ENCODE measurements around the gene CEP70.
"Not testable (repeated sequence)": the region's sequence is repeated elsewhere in the genome, so short reads cannot be mapped to it uniquely, and the experiment has no call there.

Gene CEP70

DNA sequence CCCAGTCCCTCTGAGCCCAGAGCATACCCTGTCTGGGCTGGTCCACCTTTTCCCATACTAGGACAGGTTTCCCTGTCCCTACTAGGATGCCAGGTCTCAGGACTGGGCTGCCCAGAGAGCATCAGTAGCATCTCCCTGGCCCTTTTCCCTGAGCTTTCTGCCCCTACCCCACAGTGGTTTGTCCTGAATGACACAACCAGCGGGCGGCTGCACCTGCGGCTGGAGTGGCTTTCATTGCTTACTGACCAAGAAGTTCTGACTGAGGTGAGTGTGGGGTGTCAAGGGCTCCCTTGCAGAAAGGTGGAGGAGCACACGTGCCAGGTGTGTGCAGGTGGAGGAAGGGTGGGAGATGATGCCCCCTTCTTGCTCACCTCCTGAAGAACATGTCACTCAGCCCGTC, 126.1 kb downstream of the CEP70 start:
- DNase-seq = no peak

DNA sequence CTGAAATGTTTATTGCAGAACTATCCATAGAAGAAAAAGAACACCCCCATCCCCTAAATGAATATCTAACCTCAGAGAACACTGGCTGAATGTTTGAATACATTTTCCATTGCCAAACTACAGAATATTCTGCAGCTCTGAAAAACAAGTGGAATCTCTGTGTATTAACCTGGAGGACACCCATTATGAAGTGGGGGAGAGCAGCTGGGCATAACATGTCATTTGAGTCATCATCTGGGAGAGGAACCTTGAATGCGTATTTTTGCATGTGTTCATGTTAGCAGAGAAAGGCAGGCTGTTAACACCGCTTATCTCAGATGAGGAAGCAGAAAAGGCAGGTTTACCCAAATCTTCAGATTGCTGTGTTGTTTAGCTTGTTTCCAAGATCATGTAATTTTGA, 128.1 kb downstream of the CEP70 start:
- no peak for DNase-seq

- no peak for DNase-seq
These were observed 128.6 kb downstream of the CEP70 start for GRCh38 chr3:138465451-138465850.

DNA sequence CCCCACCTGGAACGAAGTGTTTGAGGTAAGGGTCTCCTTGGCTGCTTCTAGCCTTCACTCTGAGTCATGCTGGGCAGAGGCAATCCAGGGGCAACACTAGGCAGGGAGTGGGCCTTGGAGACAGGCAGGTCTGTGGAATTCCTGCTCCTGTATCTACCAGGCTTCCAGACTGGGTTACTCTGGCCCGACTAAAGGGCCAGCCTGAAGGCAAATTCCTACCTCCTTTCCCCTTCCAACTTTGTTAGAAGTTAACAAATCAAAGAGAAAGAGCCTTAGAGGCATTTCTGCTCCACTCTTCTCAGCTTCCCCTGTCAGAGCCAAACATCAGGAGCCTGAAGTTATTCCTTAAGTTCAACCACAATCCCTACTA, 129.6 kb downstream of the CEP70 start:
- DNase-seq = no peak

GRCh38 chr3:138463724-138464490, 130.2 kb downstream of the CEP70 start:
- DNase-seq = no peak

- no peak for DNase-seq
These were observed 132.2 kb downstream of the CEP70 start for GRCh38 chr3:138461896-138462295.

DNA sequence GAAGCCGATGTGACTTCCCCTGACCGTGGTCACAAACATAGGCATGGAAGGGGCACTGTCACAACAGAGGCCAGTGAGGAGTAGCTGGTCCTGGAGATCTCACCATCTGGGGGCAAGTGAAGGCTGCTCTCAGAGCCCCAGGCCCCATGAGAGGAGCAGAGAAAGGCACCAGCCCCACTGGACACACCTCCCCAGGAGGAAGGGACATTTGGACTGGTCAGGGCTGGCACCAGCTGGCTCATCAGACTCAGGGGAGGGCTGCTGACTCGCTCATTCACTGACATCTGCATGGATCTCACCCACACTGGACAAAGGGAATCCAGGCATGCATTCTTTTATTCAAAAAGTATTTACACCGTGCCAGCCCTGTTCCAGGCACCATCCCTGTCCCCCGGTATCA, 132.8 kb downstream of the CEP70 start:
- DNase-seq = no peak

DNA sequence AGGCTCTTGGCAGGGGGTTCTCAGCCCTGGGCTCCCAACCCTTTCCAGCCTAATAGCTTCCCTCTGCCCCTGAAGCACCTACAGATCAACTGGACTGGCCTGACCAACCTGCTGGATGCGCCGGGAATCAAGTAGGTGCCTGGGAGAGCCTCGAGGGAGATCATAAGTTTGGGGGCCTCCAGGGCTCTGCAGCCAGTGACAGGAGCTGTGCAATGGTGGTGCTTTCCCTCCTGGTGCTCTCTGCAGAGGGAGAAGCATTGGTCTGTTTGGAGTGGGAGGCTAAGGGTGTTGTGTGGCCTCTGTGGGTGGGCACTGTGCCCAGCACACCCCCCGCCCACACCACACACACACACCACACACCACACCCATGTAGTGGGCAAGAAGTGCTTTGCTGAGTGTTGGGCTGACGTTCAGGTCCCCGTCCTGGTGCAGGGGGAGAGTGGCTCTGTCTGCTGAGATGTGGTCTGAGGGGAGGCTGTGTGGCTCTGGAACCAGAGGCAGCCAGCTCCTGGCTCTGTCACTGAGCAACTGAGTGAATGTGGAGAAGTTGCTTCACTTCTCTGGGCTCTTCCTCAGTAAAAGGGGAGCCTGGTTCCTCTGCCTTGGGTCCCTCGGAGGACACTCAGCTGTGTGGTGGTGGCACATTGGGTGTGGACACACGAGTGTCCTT, 133.4 kb downstream of the CEP70 start:
- no peak for DNase-seq

GRCh38 chr3:138459619-138460535, 134.2 kb downstream of the CEP70 start:
- DNase-seq = no peak

DNA sequence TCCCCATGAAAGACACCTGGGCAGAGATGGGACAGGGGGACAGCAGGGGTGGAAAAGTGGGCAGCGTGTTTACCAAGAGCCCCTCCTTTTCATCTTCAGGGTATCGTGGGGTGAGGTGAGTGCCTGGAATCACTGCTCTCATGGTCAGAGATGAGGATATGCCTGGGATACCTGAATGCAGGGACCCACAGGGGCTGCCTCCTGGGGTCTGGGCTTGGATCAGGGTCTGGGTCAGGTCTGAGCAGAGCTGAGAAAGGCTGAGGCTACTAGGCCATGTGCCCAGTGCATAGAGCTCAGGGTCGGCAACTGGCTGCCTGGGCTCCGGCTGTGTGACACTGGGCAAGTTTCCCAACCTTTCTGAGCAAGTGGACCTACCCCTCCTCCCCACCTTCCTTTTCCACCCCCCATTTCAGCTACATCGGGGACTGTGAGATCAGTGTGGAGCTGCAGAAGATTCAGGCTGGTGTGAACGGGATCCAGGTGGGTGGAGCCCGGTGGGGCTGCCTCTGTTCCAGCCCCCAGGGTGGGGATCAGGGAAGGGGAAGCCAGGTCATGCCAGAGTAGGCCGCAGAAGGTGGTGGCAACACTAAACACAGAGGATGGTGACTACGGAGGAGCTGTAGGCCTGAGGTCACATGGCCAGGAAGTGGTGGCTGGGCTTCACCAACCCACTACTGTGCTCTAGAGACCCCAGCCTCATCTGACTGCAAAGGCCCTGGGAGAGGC, 135.1 kb downstream of the CEP70 start:
- DNase-seq = no peak

DNA sequence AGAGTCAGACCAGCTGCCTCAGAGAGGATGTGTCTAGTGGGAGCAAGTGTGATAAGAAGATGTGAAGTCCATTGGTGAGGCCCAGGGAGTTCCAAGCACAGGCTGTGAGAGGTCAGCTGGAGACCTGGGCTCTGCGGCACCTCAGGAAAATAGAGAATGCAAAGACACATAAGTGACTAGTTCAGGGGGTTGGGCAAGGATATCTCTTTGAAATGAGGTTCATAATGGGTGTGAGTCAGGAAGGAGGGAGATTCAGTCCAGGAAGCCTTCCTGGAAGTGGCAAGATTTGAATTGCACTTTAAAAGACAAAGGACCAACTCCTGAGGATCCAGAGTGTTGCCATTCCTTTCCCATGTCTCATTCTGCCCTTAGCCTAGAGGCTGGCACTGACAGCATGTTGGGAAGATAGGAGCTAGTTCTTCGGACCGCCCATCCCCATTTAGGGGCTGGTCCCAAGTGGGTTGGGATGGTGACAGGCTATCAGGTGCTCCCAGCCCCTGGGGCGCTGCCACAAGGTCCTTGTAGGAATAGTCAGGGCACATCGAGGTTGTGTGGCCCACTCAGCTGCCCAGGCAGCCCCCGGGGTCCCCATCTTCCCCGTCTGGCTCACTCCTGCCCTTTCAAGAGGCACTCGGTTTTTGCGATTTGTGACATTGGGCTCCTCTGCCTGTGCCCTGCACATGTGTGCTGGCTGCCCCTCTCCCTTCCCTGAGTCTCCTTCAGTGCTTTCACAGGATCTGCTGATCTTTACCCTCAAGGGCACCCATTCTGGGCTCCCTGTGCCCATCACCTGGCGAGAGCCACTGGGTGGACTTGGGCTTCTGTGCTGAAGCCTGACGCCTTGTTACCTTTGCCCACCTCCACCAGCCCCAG, 136.0 kb downstream of the CEP70 start:
- DNase-seq = no peak

- no peak for DNase-seq
These were observed 136.8 kb downstream of the CEP70 start for GRCh38 chr3:138456961-138457862.

DNA sequence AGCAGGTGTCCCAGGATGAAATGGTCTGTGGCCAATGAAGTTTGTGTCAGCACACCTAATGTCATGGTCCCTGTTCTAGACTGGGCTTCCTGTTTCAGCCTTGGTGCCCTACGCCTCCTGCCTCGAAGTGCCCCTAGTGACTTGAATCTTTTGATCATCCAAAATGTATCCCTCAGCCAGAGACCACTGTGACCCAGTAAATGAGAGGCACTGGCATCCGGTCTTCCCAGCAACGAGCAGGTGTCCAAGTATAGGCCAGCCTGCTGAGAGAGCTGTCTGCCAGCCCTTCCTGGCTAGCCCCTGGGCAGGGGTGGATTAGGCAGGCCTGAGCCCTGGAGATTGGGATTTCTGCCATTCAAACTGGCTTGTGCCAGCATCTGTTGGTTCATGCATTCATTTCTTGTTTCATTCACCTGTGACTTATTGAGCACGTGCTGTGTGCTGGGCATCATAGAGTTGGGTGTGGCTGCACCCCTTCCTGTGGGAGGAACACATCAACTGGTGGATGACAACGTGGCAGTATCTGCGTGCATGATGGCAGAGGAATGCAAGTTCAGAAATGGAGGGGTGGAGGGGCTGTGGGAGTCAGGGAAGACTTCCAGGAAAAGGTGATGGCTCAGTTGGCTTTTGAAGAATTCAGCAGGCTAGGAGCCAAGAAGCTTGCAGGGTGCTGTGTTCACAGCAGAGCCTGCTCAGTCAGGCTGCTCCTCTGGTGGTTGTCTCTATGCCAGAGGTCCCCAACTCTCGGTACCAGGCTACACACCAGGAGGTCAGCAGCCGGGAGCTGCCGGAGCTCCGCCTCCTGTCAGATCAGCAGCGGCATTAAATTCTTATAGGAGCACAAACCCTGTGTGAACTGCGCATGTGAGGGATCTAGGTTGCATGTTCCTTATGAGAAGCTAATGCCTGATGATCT, 138.0 kb downstream of the CEP70 start:
- DNase-seq = no peak

- not testable (repeated sequence) for DNase-seq
These were observed 140.1 kb downstream of the CEP70 start for GRCh38 chr3:138453940-138454339.

DNA sequence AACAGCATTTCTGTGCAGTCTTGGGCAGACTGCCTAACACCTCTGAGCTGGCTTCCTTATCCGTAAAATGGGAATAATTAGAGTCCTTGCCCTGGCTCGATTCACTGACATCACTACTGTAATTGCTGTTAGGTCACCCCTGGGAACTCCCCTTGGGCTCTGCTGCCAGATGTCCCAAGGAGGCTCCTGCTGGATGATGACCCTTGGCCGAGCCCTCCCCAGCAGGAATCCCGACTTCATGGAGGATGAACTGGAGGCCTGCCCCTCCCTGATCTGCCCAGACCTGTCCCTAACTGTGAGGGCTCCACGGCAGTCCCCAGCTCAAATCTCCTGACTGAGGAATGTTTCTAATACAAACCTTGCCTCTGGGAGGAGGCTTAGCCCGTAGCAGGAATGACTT, 141.6 kb downstream of the CEP70 start:
- DNase-seq = no peak

GRCh38 chr3:138451595-138452162, 142.4 kb downstream of the CEP70 start:
- peak; percentile 9 for DNase-seq

GRCh38 chr3:138450704-138451424, 143.2 kb downstream of the CEP70 start:
- DNase-seq = no peak

DNA sequence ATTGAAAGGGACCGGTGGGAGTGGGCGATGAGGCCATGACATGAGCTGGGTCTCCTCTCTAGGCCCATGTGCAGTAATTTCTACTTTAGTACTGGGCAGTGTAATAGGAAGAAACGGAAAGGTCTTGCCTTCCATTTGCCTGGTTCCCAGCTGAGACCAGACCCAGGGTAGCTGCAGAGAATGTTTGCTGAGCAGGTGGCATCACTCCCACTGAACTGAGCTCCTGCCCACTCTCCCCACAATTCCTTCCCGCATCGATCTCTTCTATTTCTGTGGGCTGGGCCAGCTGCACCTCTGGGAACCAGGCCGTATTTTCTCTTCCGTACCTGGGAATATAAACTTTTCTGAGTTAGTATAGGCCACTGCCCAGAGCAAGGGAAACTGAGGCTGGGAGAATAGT, 143.9 kb downstream of the CEP70 start:
- DNase-seq = no peak

Measured in activated gamma-delta T cell (primary cell).